ENCODE data around the gene KRTAP5-5. TPM values are rescaled to one million over a fixed set of nuclear protein-coding genes. Genes with fewer than 3 reads are reported as not detected.

Gene KRTAP5-5
- total RNA-seq, 1 experiment from 2014 or later = not detected

DNA sequence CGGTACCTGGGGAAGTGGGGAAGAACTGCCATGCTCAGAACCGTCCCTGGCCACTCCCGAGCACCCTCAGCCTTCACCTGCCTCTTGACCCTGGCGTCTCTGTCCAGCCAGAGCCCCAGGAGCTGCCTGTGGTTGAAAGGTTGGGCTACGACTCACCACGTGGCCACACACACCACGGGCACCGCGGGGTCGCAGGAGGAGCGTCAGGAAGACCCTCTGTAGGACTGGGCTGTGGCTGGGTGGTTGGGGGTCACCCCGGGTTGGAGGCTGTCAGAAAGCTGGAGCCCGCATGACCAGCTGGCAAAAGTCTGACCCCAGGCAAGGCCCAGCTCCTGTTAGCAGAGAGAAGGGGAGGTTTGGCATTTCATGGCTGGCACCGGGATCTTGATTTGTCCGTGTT lies 11.5 kb downstream of the KRTAP5-5 start:
- no CpG with 5 or more reads among the region's 15 CpGs for WGBS (ENCODE audit: extremely low coverage, insufficient read length, low lambda C conversion rate)
- no peak overlapping the region for H2AK5ac ChIP-seq (ENCODE audit: insufficient read length, low read length)

More for the DNA sequence above, 11.5 kb downstream of the KRTAP5-5 start:
- Histone ChIP-seq H3K4me2 (ENCODE audit: insufficient read depth, insufficient read length, low read length) (no peak overlapping the region), H4K20me1 (ENCODE audit: control insufficient read depth, insufficient read depth, insufficient read length) (no peaks in the 10 kb centered on the region), H2AFZ (ENCODE audit: low read length) (no peak overlapping the region), H3K27me3 (ENCODE audit: insufficient read depth, low read length) (no peaks in the 10 kb centered on the region), H3K23ac (ENCODE audit: insufficient read length, low read depth, low read length) (no peak overlapping the region), H3K9me3 (ENCODE audit: control insufficient read depth, low read depth, low read length) (no peaks in the 10 kb centered on the region), H3K14ac (ENCODE audit: insufficient read depth, low read length) (no peak overlapping the region), H4K8ac (replicated peaks; ENCODE audit: insufficient read length, low read depth, low read length) (no peak overlapping the region), H3K23me2 (ENCODE audit: insufficient read length, low read depth, low read length, poor library complexity, severe bottlenecking) (no peaks in the 10 kb centered on the region), H3K9ac (ENCODE audit: extremely low read depth, insufficient read length, low read length) (no peak overlapping the region), H2BK12ac (ENCODE audit: insufficient read length, low read depth, low read length) (no peak overlapping the region), H2BK5ac (ENCODE audit: insufficient read length, low read length) (no peak overlapping the region), H3K4ac (ENCODE audit: low read depth, low read length) (no peak overlapping the region), H2BK20ac (ENCODE audit: low read depth, low read length, poor library complexity, severe bottlenecking) (no peak overlapping the region), H3T11ph (ENCODE audit: low read length) (no peak overlapping the region), H3K27ac (ENCODE audit: insufficient read length, low read depth, low read length) (no peak overlapping the region), H2BK120ac (ENCODE audit: low read depth, low read length, poor library complexity, severe bottlenecking) (no peak overlapping the region), H3K4me1 (ENCODE audit: insufficient read depth, low read length) (no peaks in the 10 kb centered on the region), H4K5ac (ENCODE audit: insufficient read length, low read depth, low read length) (no peak overlapping the region), H2BK15ac (ENCODE audit: low read depth, low read length) (no peak overlapping the region), H4K91ac (ENCODE audit: insufficient read length, low read depth, low read length) (no peak overlapping the region), H3K56ac (ENCODE audit: insufficient read length, low read depth, low read length) (no peak overlapping the region), H3K18ac (ENCODE audit: insufficient read length, low read depth, low read length) (no peak overlapping the region), H3K79me2 (ENCODE audit: insufficient read depth, low read length) (no peaks in the 10 kb centered on the region), H3K79me1 (ENCODE audit: insufficient read depth, low read depth, low read length, poor library complexity, severe bottlenecking) (no peaks in the 10 kb centered on the region)
- TF ChIP-seq, protein P1, sequence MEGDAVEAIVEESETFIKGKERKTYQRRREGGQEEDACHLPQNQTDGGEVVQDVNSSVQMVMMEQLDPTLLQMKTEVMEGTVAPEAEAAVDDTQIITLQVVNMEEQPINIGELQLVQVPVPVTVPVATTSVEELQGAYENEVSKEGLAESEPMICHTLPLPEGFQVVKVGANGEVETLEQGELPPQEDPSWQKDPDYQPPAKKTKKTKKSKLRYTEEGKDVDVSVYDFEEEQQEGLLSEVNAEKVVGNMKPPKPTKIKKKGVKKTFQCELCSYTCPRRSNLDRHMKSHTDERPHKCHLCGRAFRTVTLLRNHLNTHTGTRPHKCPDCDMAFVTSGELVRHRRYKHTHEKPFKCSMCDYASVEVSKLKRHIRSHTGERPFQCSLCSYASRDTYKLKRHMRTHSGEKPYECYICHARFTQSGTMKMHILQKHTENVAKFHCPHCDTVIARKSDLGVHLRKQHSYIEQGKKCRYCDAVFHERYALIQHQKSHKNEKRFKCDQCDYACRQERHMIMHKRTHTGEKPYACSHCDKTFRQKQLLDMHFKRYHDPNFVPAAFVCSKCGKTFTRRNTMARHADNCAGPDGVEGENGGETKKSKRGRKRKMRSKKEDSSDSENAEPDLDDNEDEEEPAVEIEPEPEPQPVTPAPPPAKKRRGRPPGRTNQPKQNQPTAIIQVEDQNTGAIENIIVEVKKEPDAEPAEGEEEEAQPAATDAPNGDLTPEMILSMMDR (conservative IDR thresholded peaks at IDR 0.05) = no peak
- DNase-seq = no peak
- no peaks in the 10 kb centered on the region for H3K36me3 Mint-ChIP-seq (ENCODE audit: insufficient read depth in 1 of 3, low read depth in 3 of 3)
- no peak overlapping the region for H3K27ac Mint-ChIP-seq
- no peak overlapping the region for H3K4me3 Mint-ChIP-seq
- H3K9me3 Mint-ChIP-seq = no peaks in the 10 kb centered on the region
- peaks cover 3 to 5% of the 10 kb centered on the region in 2 experiments; a peak in 2 of 4 replicates for H3K4me1 Mint-ChIP-seq
- H3K27me3 Mint-ChIP-seq (ENCODE audit: low read depth) = peaks cover 31% of the 10 kb centered on the region
